Stimulated activated CD4-positive, alpha-beta T cell treated with anti-CD3 and anti-CD28 coated beads, Interleukin-2, amount 100 ng/mL, for 4 hours (primary cell): Measurements from ENCODE around the gene MRC2.
A peak's percentile ranks its signal among the peaks of the same experiment; 100 is the strongest.

ENCODE experiments used
- DNase-seq: peaks from one replicate; pipeline ENCODE4 v3.0.0-alpha.2; 2020; ENCODE audit warnings: low read depth

MRC2 gene

DNA sequence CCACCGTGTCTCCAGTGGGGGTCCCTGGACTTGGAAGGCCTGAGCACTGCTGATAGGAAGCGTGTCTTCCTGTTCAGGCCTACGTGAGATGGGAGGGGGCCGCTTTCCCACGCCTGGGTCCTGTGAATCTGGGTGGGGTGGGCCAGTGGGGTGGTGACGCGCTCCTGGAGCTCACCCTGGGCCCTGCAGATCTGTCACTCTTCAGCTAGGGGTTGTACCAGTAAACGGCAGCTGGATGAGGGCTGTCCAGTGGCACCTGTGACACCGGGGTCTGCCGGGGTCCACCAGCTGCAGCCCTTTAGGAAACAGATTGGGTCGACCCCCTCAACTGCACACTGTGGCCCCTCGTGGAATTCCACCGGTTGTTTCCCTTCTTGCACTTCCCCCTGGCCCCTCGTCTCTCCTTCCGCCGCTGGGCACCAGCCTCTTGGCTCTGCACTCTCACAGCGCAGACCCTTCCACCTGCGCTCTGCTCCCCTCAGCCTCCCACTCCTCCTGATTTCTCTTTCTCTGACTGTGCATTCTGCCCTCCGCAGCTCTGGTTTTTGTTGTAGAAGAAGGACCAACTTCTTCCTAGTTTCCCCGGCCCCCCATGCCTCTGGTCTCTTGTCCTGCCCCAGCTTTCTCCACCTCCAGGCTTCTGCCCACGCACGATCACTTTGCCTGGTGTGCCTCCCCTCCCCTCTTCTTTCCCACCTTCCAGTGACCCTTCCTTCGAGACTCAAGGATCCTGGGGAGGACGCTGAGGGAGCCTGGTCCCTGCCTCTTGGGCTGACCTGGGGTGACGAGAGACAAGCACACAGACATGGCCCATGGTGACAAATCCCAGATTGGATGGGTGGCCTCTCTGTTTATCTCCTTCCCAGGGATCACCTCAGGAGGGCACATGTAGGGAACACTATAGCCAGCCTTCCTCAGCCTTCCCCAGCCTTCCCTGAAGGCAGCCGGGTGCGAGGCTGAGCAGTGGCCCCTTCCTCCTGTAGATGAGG is 4.8 kb downstream of the MRC2 start:
- no peak for DNase-seq

DNA sequence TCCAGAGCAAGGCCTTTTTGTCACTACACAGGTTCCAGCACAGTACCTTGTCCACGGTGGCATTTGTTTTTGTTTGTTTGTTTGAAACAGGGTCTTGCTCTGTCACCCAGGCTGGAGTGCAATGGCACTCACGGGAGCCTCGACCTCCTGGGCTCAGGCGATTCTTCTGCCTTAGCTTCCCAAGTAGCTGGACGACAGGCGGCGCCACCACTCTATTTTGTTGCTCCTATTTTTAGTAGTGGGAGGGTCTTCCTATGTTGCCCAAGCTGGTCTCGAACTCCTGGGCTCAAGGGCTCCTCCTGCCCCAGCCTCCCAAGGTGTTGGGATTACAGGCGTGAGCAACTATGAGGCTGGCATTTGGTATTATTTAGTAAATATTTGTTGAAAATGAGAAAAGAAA is 10.3 kb downstream of the MRC2 start:
- no peak for DNase-seq

DNA sequence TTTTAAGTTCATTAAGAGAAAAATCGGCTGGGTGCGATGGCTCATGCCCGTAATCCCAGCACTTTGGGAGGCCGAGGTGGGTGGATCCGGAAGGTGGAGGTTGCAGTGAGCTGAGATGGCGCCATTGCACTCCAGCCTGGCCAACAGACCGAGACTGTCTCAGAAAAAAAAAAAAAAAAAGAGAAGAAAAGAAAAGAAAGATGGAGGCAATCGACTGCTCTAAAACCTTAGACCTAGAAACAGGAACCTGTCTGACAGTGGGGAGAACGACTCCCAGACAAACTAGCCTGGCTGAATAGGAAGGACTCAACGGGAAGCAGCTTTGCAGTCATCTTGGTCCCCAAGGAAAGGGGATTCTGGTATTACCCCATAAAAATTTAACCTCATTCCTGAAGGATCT is 13.7 kb downstream of the MRC2 start:
- DNase-seq = no peak

DNA sequence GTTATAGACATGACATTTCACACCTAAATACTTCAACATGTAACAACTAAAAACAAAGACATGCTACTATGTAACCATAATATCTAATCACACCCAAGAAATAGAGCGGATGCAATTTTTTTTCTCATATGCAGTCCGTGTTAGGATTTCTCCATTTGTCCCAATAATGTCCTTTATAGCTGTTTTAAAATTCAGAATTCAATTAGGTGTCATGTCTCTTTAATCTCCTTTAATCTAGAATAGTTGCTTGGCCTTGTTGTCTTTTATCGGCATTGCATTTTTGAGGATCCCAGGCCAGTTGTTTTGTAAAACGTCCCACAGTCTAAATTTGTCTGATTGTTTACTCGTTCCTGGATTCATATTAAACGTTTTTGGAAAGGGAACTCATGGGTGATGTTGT is 14.5 kb downstream of the MRC2 start:
- no peak for DNase-seq

DNA sequence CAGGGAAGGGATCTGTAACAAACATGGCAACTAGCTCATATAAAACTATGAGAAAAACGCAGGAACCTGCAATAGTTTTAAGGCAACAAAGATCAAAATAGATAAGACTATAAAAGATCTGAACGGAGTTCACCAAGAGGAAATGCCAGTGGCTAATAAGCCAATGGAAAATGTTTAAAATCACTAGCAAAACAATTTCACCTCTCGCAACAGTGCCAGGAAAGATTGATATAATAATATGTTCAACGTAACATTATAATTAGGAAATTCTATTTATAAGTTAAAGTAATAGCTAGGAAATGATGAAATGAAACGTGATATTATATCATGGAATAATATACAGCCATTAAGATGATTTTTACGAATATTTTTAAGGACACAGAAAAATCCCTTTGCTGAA is 16.0 kb downstream of the MRC2 start:
- no peak for DNase-seq

DNA sequence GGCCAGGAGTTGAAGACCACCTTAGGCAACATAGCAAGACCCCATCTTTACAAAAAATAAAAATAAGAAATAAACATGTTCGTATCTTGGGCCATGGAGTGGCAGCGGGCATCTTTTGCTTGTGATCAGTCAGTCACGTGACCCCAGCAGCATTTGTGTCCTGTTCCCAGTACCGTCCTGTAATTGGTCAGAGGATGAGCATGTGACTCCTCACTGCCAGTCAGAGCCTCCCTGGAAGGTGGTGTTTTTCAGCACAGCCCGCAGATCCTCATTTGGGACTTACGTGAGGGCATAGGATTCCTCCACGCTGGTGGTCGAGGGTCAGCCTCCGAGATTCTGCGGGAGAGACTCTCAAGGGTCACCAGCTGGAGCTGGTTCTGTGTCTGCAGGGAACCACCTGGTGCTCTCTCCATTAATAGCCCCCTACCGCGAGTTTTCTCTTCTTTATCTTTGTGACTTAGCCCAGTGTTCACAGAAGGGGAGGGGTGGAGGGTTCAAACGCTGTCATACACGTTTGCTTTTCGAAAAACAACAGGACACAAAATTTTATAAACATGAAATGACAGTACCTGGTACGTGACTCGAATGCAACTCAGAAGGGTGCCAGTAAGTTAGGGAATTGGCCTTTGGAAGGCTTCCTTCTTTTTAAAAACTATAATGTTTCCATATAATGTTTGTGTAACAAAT is 17.2 kb downstream of the MRC2 start:
- DNase-seq = no peak

DNA sequence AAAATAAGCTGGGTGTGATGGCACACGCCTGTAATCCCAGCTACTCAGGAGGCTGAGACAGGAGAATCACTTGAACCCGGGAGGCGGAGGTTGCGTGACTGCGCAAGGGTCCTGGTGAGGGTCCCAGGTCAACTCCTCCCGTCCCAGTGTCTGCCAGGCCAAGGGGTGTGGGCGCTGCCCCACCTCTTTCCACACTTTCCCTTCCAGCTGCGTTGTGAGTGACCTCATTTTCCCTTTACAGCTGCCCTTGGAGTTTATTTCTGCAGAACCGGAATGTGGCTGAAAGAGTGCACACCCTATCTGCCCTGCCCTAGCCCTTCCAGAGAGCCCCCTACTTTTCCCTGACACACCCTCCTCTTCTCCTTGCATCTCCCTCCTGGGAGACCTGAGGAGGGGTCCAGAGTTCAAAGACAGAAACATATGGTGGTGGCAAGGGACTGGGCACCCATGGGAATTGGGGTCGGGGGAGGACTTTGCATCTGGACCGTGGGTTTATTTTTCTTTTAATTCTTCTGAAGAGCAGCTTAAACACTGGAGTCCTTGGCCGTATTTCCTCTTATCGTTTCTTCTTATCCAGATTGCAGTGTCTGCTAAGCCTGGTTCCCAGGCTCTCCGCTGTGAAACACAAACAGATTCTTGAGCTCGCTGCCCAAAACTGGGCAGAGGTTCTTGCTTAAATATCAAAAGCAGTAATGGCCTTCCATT is 20.9 kb downstream of the MRC2 start:
- no peak for DNase-seq

DNA sequence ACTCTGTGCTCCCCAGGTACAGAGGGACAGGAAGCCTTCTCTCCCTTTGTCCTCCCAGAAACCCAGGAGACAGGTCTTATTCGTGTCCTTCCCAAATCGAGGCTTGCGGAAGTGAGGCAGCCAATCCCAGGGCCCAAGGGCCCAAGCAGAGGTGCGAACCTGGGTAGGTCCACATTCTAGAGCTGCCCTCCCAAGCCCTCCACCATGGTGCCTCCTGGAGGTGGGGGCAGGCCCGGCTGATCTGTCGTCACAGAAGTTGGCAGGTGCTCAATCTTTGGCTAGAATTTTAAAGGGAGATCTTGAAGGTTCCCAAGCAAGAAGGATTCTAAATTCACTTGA is 21.5 kb downstream of the MRC2 start:
- DNase-seq = no peak

DNA sequence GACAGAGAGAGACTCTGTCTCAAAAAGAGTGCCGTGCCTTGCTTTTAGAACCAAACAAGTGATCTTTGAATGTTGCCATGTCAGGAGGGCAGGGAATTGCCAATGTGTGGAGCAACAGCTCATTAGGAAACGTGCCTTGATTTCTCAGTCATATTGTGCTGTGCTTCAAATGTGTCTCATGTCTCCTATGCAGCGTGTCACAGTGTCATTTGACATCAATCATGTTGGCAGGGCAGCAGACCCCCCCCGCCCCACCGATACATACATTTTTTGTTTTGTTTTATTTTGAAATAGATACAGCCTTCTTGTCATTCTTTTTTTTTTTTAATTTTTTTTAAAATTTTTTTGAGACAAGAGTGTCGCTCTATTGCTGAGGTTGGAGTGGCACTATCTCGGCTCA is 22.1 kb downstream of the MRC2 start:
- no peak for DNase-seq

DNA sequence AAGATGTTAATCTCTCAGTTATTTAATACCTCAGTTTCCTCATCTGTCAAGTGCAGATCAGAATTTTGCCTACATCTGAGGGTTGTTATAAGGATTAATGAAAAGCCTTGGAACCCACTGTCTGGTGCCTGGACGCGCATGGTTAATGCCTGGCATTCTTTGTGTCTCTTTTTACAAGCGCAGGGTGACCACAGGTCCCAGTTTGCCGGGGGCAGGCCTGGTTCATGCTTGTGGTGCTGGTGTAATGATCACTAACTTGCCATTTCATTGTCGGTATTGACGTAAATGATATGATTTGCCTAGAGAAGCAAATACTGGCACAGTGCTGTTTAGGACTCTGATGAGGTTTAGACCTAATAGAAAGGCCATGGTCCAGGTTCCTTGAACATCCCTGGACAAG is 23.1 kb downstream of the MRC2 start:
- DNase-seq = no peak

DNA sequence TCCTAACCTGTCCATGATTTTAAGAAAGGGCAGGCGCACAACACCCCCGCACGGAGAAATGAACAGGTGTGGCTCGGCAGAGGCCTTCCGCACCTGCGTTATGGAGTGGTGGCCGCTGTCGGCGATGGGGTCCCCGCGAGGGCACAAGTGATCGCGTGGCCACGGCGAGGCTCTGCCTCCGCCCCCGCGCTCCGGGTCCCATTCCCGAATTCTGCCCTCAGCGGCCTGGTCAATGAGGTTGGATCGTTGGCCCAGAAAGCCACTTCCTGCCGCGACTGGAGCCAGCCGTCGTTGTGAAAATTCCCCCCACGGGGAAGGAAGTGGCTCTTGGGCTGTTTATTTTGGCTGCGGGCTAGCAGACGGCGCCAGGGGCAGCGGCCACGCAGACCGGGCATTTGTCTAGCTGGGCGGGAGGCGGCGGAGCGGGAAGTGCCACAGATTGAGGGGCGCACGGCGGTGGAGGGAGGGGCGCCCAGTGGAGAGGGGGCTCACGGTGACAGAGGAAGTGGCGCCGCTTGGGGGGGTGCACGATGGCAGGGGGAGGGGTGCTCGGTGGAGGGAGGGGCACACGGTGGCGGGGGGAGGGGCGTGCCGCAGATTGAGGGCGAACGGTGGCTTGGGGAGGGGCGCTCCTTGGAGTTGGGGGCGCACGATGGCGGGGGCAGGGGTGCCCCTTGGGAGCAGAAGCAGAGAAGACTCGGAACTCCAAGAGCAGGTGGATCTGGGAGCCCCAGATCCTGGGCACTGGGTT is 25.0 kb downstream of the MRC2 start:
- peak; percentile 2 for DNase-seq

DNA sequence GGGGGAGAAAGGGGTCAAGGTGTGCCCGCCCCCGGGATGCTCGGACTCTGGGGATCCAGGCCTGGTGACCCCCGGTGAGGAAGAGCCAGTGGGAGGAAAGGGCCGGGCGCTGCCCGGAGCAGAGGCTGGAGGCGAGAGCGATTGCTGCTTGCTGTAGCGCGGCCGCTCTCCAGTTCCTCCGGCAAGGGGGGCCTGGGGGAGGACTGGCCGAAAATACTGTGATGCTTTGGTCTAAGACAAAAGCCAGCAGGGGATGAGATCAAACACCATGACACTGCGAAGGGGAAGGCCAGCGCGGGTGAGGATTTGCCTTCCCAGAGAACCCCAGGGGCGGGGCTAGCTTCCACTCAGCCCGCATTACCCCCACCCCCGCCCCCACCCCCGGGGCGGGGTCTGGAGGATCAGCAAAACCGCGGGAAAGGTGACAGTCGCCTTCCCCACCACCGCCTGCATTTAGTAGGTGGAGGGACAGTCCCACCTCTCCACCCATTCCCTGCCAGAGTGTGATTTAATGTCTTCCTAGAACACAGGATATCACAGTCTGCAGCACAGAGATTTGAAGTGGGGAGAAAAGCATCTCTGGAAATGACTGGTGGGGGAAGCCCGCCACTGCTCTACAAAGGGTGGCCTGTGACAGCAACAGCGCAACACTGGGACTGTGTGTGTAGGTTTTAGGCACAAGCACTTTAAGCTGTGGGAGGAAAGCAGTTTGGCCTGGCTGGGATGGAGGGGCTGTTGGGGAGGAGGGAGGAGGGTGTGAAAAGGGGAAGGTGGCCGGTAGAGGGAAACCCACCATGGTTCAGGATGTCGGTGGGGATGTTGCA is 25.7 kb downstream of the MRC2 start:
- DNase-seq = peak; percentile 82

DNA sequence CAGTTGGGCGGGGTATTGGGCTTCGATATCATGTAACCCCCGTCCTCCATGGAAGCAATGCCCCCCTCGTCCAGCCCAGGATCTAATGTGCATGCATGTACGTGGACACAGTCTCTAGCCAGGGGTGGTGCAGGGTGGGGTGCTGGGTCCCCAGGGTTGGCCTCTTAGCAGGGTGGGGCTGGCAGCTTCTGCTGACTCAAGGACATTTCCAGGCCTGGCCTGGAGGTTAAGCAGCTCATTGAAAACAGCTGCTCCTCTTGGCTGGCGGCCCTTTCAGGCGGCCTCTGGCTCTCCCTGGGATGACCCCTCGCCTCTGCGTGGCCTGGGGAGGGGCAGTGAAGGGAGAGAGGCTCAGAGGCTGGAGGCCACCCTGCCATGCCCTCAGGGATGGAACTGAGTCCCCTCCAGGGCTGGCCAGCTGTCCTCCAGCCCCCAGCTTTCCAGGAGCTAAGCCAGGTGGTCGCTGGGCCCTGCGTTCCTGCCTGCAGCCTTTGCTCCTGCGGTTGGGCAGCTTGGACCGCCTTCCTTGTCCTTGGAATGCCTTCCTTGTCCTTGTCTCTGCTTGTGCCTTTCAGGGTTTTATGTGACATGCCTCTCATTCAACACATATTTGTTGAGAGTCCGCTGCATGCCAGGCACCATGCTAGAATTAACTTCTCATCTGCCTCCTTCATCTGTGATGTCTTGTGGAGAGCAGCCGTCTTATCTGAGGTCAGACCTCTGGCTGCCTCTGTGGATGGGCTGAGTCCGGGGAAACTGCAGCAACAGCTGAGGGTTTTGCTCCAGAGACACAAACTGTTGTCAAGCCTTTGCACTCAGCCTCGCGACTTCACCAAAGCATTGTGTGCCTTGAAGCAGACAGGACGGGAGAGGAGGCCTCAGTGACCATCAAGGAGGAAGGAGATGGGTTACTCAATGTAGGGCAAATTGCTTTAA is 26.6 kb downstream of the MRC2 start:
- no peak for DNase-seq

DNA sequence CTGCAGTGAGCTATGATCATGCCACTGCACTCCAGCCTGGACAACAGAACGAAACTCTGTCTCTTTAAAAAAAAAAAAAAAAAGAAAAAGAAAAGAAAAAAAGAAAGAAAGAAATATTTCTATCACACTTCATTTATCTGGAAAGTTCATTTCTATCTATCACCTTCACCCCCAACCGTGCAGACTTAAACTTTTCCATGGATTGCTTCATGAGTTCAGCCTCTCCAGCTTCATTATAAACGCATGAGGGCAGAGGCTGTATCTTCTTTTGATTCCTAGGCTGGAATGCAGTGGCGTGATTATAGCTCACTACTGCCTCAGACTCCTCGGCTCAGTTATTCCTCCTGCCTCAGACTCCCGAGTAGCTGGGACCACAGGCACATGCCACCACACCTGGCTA is 28.2 kb downstream of the MRC2 start:
- no peak for DNase-seq

DNA sequence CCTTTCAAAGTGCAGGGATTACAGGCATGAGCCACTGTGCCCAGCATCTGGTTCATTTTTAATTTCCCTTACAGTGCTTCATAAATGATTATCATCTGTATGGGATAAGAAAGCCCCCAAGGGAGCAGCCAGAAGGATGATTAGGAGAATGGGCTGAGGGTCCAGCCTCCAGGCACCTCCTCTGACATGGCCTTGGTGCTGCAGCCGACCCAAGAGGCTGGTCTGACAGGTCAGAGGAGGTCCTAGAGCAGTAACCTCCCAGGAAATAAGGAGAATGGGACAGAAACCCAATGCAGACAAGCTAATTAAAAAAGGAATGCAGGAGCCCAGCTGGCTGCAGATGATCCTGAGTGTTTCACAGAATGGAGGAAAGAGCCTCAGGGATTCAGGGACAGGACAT is 29.0 kb downstream of the MRC2 start:
- DNase-seq = no peak

DNA sequence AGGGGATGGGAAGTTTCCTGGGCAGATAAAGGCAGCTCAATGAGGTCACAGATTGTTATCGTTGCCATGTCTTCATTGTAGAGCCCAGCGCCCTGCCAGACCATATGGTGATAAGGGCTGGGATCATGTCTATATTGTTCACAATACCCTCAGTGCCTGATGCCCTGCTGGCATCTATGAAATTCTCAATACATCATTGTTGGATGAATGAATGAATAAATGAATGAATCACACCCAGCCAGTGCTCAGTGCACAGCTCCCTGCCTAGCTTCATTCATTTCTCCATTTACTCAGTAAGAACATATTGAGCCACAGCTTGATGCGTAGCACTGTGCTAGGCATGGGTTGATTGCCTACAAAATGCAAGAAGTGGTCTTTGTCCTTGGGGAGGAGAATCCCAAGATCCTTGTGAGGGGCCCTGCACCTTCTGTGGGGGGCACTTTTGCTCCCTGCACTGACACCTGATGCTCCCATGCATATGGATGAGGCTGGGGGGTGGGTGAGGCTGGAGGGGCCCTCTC is 29.7 kb downstream of the MRC2 start:
- DNase-seq = no peak

DNA sequence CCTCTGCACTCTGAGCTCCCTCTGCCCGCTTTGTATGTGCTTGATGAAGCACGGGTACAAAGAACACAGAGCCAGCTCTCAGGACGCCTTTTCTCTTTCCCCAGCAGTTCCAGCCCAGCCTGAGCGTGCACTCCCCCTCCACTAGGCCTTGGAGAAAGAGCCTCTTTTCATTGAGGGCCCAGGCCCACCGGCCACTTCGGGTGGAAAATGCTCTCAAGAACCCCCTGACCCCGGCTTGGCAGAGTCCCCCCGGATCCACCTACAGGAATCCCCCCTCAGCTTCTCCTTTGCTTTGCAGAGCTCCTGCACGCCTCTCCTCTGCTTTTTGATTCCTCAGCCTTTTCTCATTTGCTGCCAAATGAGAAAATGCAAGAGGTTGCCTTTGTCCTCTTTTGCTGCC is 30.2 kb downstream of the MRC2 start:
- DNase-seq = no peak

DNA sequence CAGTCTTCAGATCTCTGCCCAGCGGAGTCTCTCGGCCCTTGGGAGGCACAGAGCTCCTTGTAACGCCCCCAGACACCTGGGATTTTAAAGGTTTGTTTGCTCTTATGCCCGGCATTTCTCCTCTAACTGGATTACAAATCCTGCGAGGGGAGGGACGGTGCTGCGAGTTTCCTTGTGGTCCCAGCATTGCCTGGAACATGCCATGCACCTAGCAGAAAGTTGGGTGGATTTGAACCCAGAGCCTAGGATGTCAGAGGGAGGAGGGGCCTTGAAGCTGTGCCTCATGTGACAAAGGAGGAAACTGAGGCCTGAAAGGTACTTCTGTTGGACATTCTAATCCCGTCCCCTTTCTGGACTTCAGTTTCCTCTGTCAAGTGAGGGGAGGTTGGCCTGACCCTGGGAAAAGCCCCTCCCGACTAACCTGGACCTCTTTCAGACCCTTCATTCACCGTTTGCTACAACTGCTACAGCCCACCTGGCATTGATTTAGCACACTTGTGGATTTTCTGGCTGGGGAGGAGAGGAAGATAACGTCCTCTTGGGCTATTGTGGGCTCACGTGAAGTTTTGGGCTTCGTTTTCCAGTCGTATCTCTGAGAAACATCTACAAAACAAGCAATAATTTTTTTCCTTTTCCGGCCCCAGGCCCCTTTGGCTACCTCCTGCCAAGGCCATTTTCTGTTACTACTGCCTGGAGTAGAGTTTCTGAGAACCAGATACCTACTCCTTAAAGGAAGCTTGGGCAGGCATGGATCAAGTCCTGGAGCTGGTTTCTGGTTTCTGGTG is 30.9 kb downstream of the MRC2 start:
- no peak for DNase-seq

DNA sequence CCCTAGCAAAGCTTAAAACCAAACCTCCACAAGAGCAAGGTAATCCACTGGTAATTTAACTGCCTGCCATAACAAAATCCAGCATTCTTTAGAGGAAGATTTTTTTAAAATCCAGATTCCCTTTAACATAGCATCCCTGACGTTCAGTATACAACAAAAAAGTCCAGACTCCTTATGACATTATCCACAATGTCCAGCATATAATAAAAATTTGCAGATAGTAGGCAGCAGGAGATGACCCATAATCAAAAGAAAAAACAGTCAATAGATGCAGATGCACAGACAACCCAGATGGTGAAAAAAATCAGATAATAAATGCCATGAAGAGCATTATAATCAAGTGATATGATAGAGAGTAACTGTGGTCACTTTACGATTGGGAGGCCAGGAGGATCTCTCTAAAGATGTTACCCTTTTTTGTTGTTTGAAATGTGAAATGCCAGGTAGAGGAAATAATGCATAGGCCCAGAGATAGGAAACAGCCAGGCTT is 33.2 kb downstream of the MRC2 start:
- no peak for DNase-seq
